GM19025 (cell line): ENCODE results near the gene PVR.
"Not testable (repeated sequence)": the region's sequence is repeated elsewhere in the genome, so short reads cannot be mapped to it uniquely, and the experiment has no call there.

ENCODE experiments used
- ATAC-seq: cut with Tn5 transposase; IDR thresholded peaks from one replicate; pipeline ENCODE4 v1.9.1; 2021; ENCODE audit warnings: mild to moderate bottlenecking, low read depth, moderate library complexity; ENCODE audit not compliant: unreplicated experiment

Gene PVR

DNA sequence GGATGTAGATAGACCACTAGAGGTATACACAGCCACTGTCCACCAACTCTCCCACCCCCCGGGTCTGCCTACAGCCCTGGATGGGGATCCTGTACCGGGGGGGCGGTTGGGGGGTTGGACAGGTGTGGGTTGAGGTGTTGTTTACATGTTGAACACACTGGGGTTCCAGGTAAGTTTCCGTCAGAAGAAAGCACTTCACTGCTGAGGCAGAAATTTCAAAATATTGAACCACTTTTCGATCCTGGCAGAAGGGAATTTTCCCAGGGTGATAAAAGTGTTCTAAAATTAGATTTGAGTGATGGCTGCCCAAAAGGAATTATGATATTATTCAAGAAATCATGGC lies 48.6 kb downstream of the PVR start:
- no peak for ATAC-seq

DNA sequence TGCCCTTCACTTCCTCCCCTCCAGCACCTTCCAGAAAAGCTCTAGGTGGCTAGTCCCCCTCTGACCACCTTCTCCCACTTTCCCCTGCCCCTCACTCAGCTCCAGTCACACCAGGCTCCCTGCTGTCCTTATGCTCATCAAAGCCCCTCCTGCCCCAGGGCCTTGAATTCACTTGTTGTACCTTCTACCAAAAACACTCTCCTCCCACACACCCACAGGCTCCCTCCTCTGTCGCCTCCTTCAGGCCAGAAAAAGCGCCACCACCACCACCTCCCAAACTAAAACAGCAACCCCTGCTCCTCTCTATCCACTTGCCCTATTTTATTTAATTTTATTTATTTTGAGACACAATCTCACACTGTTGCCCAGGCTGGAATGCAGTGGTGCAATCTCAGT lies 50.5 kb downstream of the PVR start:
- ATAC-seq: no peak

DNA sequence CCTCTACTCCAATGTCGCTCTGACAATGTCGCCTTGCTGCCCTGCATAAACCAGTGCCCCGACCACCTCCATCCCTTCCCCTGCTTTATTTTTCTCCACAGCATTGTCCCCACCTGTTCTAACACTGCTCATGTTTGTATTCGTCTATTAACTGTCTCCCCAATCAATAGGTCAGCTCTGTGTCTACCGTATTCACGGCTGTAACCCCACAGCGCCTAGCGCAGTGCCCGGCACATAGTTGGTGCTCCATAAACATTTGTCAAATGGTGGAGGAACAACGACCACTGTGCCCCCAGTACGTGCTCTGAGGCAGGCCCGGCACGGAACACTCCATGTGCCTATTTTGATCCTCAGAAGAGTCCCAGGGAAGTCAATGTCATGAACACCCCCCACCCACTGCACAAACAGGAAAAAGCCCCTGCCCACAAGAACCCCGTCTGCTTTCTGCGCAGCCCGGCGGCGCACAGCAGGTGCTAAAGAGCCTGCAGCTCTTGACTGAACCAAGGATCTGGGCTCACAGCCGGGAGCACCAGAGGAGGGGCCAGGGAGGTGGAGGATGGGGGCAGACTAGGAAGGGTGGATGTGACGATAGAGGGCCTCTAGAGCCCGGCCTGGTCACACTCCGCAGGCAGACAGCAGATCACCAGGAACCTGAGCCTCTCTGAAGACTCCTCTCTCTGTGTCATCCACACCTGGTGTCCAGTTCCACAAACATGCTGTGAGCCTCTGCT lies 53.4 kb downstream of the PVR start:
- no peak for ATAC-seq

DNA sequence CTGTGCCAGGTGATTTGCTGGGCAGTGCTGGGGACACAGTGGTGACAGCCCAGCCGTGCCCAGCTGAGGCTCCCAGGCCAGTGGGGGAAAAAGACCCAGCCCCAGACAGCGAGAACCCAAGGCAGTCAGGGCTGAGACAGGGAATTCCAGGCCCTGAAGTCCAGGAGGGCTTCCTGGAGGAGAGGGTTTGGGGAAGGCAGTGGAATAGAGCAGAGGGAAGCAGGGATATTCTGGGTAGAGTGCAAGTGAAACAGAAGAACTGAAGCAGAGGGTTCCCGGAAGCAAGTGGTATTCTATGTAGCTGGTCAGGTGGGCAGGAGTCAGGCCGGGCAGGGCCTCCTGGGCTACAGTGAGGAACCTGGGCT lies 53.9 kb downstream of the PVR start:
- ATAC-seq: no peak

DNA sequence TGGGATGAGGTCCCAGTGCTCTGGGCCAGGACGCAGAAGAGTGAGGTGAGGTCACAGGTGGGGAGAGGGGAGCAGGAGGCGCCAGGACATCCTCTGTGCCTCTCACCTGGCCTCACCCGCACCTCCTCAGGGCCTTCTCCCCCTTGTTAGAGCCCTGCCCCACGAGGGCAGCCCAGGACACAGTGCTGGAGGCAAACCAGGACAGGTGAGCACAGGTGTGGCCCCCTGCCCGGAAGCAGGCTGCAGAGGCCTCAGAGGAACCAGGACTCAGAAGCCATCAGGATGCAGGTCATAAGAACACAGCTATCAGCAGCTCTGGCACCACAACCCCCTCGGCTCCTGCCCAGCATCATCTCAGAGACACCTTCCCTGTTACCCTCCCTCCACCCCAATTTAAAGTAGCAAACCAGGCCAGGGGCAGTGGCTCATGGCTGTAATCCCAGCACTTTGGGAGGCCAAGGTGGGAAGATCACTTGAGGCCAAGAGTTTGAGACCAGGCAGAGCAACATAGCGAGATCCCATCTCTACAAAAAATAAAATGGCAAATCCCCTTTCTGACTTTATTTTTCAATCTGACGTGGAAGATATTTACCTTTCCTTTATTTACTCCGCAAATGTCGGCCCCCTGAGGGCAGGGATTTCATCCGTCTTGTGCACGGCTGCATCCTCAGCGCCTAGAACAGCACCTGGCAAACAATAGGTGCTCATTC lies 54.9 kb downstream of the PVR start, which contains the start of gene CEACAM16:
Gene CEACAM16 (plus strand): TSS at position 660 of the 710 bp plus-strand sequence. CDS start 2,306 bp downstream, outside the sequence.
- ATAC-seq: no peak

DNA sequence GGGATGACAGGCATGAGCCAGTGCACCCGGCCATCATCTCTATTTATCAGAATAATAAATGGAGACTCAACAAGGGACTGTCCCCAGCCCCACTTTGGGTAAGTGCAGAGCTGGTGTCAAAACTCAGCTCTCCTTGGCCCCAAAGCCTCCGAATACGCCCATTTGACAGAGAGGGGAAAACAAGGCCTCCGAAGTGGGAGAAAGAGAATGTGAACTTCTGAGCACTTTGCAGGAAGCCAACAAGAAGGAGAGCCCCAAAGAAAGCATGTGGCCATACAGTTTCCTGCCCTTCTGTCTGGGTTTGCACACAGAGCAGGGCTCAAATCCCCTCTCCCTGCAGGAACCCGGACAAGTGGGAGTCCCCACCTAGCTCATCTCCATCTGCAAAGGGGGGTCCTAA lies 56.8 kb downstream of the PVR start:
- ATAC-seq: no peak

DNA sequence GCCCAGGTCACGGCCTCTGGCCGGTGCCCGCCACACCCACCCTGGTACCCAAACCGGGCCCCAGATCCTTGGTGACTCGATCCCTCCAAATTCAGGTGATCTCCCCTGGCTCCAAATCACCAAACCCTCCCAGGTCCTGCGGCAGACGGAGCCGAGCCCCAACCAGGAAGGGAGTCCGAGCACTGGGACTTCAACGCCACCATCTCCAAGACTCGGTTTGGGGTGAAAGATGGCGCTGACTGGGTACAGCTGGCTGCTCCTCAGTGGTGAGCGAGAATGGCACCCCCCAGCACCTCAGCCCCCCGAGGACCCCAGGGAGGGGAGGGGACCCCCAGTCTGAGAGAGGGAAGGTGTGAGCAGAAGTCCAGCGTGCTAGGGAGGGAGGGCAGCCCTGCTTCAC lies 57.5 kb downstream of the PVR start:
- no peak for ATAC-seq

DNA sequence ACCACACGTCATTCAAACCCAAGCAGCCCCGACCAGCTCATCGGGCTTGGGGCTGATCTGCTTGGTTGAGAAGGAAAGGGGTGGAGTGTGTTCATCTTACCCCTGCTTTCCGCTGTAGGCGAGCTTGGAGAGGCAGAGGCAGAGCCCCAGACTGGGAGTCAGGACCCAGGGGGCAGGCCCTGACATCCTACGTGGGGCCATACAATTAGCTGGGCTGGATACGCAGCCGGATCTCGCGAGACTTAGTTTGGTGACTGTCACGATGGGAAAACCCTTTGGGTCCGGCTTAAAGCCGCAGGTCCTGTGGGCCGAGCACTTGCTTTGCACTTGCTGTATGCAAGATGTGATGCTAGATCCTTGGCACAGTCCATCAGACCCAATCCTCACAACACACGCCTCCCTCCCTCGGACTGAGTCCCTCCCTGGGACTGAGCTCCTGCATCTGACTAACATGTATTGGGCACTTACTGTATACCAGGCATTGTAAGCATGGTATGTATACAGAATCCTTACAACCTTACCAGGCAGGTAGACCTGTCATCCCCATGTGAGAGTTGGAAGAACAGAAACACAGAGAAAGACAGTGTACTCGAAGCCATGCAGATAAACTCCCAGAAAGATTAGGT lies 59.0 kb downstream of the PVR start:
- no peak for ATAC-seq

DNA sequence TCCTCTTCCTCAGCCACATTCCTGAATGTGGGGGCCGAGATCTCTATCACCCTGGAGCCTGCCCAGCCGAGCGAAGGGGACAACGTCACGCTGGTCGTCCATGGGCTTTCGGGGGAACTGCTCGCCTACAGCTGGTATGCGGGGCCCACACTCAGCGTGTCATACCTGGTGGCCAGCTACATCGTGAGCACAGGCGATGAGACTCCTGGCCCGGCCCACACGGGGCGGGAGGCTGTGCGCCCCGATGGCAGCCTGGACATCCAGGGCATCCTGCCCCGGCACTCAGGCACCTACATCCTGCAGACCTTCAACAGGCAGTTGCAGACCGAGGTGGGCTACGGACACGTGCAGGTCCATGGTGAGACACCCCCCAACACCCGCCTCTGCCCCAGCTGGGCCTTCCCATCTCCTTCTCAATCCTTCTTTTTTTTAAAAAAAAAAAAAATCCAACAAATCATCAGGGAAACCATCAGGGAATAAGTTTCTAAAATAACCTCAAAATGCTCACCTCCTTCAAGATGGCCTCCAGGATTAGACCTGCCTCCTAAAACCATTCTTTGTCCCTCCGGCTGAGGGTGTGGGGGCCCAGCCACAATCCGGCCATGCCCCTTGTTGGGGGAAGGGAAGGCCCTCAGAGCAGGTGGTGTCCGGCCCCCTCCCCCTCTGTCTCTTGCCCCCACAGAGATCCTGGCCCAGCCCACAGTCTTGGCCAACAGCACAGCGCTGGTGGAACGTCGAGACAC lies 59.8 kb downstream of the PVR start:
- no peak for ATAC-seq

DNA sequence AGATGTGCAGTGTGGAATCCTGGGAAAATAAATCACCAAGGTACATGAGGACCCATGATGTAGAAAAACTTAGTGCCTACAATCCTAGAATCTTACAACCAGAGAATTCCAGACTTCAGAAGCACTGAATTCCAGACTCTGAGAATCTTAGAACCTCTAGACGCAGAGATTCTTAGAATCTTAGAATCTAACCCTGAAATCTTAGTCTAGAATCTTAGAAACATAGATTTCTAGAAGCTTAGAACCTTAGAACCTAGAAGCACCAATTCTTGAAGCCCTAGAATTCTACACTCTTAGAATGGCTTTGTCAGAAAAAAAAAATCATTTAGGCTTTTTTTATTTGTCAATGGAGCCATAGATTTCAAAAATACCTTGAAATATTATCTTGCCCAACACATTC lies 61.3 kb downstream of the PVR start:
- ATAC-seq: no peak

DNA sequence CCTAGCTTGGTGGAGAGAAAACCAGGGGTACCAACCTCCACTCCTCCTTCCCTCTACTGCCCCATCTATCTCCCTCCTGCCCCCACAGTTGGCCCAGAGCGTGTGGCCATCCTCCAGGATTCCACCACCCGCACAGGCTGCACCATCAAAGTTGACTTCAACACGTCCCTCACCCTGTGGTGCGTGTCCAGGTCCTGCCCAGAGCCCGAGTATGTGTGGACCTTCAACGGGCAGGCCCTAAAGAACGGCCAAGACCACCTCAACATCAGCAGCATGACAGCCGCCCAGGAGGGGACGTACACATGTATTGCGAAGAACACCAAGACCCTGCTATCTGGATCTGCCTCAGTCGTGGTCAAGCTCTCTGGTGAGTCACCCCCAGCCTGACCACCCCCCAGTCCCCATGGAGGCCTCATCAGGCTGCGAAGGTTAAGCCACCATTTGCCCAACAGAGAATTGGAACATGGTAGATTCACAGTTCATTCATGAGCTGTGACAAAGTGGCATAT lies 61.8 kb downstream of the PVR start:
- no peak for ATAC-seq

DNA sequence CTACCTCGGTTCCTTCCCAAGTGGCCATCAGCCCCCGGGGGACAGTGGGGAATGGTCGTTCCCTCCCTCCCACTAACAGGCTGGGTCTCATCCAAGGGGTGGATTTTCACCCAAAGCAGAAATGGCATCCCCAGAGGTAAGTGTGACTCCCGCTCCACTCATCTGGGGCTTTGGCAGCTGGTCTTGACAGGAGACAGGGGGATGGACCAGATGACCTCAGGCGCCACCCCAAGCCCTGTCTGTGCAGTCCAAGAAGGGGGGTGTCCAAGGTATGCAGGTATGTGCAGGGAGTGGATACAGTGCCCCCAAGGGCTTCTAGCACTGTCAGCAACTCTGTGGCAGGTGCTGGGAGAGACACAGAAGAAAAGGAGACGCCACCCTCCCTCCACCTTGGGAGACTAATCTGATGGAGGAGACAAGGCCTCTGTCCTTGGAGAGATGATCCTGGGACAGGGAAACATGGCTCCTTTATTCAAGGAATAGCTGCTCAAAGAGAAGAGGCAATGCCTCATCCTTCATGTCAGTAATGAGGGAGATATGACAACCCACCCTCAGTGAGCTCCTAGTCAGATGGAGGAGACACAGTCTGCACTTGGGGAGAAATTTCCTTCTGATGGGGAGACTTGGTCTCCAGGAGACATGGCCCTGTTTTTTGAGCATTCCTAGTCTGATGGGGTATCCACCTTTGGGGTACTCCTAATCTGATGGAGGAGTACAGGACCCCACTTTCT lies 63.0 kb downstream of the PVR start:
- ATAC-seq: no peak

DNA sequence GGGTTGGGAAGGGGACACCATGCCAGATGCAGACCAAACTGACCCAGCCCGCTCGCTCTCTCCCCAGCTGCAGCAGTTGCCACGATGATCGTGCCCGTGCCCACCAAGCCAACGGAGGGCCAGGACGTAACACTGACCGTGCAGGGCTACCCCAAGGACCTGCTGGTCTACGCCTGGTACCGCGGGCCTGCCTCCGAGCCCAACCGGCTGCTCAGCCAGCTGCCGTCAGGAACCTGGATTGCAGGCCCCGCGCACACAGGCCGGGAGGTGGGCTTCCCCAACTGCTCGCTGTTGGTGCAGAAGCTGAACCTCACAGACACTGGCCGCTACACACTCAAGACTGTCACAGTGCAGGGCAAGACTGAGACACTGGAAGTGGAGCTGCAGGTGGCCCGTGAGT lies 64.1 kb downstream of the PVR start:
- no peak for ATAC-seq

DNA sequence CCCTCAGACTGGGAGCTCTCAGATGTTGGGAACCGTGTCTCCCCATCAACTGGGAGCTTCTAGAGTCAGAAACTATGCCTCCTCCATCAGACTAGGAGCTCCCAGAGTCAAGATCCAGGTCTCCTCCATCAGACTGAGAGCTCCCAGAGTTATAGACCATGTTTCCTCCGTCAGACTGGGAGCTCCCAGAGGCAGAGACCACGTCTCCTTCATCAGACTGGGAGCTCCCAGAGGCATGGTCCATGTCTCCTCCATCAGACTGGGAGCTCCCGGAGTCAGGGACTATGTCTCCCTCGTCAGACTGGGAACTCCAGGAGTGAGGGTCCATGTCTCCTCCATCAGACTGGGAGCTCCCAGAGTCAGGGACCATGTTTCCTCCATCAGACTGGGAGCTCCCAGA lies 65.2 kb downstream of the PVR start:
- no peak for ATAC-seq

DNA sequence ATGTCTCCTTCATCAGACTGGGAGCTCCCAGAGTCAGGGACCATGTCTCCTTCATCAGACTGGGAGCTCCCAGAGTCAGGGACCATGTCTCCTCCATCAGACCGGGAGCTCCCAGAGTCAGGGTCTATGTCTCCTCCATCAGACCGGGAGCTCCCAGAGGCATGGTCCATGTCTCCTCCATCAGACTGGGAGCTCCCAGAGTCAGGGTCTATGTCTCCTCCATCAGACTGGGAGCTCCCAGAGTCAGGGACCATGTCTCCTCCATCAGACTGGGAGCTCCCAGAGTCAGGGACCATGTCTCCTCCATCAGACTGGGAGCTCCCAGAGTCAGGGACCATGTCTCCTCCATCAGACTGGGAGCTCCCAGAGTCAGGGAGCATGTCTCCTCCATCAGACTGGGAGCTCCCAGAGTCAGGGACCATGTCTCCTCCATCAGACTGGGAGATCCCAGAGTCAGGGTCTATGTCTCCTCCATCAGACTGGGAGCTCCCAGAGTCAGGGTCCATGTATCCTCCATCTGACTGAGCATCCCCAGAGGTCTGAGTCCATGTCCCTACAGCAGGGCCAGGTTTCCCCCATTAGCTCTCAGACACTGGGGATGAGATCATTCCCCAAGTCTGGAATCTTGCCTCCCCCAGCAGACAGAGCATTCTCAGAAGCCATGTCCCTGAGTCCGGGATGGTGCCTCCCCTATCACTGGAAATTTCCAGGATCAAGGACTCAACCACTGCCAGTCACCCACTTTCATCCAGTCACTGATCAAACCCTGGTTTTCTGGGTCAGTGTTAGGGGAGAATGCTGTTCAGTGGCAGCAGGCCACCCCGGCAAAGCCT lies 65.9 kb downstream of the PVR start:
- ATAC-seq: not testable (repeated sequence)

DNA sequence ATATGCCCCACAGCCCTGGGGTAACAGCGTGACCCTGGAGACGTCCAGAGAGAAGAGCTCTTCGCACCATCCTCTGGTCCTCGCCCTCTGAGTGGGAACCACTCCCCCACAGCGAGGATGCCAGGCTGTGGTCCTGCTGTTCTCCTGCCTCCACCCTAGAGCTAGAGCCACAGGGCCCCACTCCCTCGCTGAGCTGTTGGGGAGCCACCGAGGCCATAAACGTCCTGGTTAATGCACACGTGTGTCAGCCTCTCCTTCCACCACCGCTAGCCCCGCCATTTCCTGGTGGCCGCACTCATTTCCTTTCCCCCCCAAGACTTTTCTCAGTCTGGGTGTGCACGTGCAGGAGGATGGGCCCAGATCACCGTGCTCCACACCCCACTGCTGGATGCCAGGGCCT lies 66.8 kb downstream of the PVR start:
- ATAC-seq: no peak

DNA sequence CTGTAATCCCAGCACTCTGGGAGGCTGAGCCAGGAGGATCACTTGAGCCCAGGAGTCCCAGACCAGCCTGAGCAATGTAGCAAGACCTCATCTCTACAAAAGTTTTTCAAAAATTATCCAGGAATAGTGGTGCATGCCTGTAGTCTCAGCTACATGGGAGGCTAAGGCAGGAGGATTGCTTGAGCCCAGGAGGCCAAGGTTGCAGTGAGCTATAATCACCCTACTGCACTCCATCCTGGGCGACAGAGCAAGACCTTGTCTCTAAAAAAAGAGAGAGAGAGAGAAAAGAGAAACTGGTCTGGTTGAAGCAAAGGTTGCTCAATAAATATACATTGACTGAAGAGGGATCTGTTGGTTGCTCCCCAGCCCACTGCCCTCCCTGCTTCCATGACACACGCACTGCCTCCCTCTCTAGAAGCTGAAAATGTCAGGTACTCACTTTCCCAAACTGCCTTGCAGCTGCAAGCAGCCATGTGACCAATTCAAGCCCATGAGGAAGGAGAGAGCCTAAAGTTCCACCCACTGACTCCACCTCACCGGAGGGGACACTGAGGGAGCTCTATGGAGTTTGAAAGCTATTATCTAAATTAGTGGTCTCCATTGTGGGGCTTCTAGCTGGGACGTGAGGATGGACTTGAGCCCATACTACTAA lies 69.3 kb downstream of the PVR start:
- ATAC-seq: no peak
